Measurements from ENCODE around the gene CAMTA1. TPM values are rescaled to one million over a fixed set of nuclear protein-coding genes. Genes with fewer than 3 reads are reported as not detected.

Gene CAMTA1
- total RNA-seq, 1 experiment from 2014 or later, result 60.0 TPM

DNA sequence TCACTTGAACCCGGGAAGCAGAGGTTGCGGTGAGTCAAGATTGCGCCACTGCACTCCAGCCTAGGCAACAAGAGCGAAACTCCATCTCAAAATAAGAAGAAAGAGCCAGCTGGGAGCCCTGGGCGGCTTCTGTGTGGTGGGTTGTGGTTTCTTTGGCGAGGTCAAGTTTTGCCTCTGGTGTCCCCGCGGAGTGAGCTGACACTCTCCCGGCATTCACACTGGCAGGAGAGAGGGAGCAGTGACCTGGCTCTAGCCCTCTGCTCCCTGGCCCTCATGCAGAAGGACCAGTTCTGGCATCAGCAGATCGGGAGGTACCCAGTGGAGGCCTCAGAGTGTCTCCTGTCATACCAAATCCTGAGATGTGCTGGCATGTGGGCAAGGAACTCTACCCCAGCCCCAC lies 904.8 kb downstream of the CAMTA1 start:
- ChIA-PET CTCF (no interaction called here), POLR2A (no interaction called here)

DNA sequence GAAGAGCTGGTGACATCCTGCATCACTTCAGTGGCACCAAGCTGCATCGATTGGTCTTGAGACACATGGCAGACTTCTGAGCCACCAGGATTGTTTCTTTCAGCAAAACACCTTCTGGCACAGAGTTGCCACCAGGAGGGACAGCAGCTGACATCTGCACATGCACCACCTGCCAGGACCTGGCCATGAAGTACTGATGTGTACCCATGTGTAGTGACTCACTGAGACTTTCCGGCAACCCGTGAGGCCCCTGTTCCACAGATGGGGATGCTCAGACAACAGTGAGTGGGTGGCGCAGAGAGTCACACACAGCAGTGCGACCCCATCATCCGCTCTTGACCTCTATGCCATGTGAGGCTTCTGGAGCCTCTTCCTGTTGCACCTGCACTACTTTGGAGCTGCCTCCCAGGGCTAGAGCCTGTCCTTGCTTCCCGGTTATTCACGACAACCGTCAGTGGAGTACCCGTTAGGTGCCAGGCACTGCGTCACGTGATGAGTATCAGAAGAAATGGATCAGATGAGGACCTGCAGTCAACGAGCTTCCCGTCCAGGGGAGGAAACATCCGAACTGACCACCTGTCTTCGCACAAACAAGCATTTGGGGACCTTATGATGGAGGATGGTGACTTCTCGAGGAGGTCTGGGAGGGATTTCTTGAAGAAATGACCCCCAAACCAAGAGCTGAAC lies 905.4 kb downstream of the CAMTA1 start:
- intact Hi-C loops (cut with micrococcal nuclease; ENCODE audit: unreplicated experiment), result no loop called here
- H3K9me3 Mint-ChIP-seq (ENCODE audit: unreplicated experiment), result peaks cover 28% of the 10 kb centered on the region
- Histone ChIP-seq H3K4me3 (ENCODE audit: low read depth, low read length) (no peak overlapping the region), H3K4me1 (no peaks in the 10 kb centered on the region), H3K36me3 (ENCODE audit: control insufficient read depth, insufficient read depth, low read length) (no peaks in the 10 kb centered on the region), H3K9me3 (peaks cover 7% of the 10 kb centered on the region), H3K27me3 (replicated peaks; ENCODE audit: control insufficient read depth, insufficient read depth, low read length) (no peaks in the 10 kb centered on the region)
- DNase-seq, result no peak
- no peaks in the 10 kb centered on the region for H3K4me1 Mint-ChIP-seq (ENCODE audit: low read depth, unreplicated experiment)
- BruUV-seq (replicated peaks), result no TSS peak
- no peak overlapping the region for H3K4me3 Mint-ChIP-seq (ENCODE audit: unreplicated experiment)
- no peak for TF ChIP-seq CTCF (IDR thresholded peaks at IDR 0.05; ENCODE audit: insufficient read depth in 1 of 2, low read depth in 1 of 2, low read length in 1 of 2, severe bottlenecking in 1 of 2, unreplicated experiment in 1 of 2)
- CTCF ChIA-PET, result no interaction called here
- POLR2A ChIA-PET, result no interaction called here
- peaks cover 4% of the 10 kb centered on the region for H3K27me3 Mint-ChIP-seq (ENCODE audit: insufficient read depth, unreplicated experiment)
- no peaks in the 10 kb centered on the region for H3K36me3 Mint-ChIP-seq (ENCODE audit: insufficient read depth, unreplicated experiment)
- H3K27ac Mint-ChIP-seq (ENCODE audit: unreplicated experiment), result no peak overlapping the region

More for the DNA sequence above, 904.8 kb downstream of the CAMTA1 start:
- Mint-ChIP-seq H3K27me3 (ENCODE audit: insufficient read depth, unreplicated experiment) (peaks cover 7% of the 10 kb centered on the region), H3K4me1 (ENCODE audit: low read depth, unreplicated experiment) (no peaks in the 10 kb centered on the region), H3K36me3 (ENCODE audit: insufficient read depth, unreplicated experiment) (no peaks in the 10 kb centered on the region), H3K9me3 (ENCODE audit: unreplicated experiment) (peaks cover 28% of the 10 kb centered on the region), H3K4me3 (ENCODE audit: unreplicated experiment) (no peak overlapping the region), H3K27ac (ENCODE audit: unreplicated experiment) (no peak overlapping the region)
- intact Hi-C loops (cut with micrococcal nuclease; ENCODE audit: unreplicated experiment), result no loop called here
- Histone ChIP-seq H3K4me1 (no peaks in the 10 kb centered on the region), H3K36me3 (ENCODE audit: control insufficient read depth, insufficient read depth, low read length) (no peaks in the 10 kb centered on the region), H3K9me3 (peaks cover 7% of the 10 kb centered on the region), H3K4me3 (ENCODE audit: low read depth, low read length) (no peak overlapping the region), H3K27me3 (replicated peaks; ENCODE audit: control insufficient read depth, insufficient read depth, low read length) (no peaks in the 10 kb centered on the region)
- DNase-seq, result no peak
- TF ChIP-seq CTCF (IDR thresholded peaks at IDR 0.05; ENCODE audit: insufficient read depth in 1 of 2, low read depth in 1 of 2, low read length in 1 of 2, severe bottlenecking in 1 of 2, unreplicated experiment in 1 of 2), result no peak
- BruUV-seq (replicated peaks), result no TSS peak

DNA sequence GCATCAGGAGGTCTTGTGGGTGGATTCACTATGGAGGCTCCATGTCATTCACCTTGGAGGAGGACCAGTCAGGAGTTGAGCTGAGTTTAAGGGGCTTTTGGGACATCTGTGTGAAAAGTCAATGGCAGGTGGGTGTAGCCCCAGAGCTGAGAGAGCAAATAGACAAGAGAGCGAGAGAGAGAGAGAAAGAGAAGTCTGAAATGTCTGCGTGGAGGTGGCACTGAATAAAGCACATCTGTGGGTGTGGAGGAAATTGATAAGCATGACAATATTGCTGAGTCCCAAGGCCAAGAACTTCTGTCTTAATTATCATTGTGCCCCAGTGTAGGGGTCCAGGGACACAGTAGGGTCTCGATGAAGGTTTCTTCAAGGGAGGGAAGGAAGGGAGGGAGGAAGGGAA lies 906.3 kb downstream of the CAMTA1 start:
- no peaks in the 10 kb centered on the region for H3K27me3 ChIP-seq (replicated peaks; ENCODE audit: control insufficient read depth, insufficient read depth, low read length)
- CTCF ChIA-PET, result no interaction called here
- intact Hi-C loops (cut with micrococcal nuclease; ENCODE audit: unreplicated experiment), result no loop called here
- peaks cover 3% of the 10 kb centered on the region for H3K27me3 Mint-ChIP-seq (ENCODE audit: insufficient read depth, unreplicated experiment)
- H3K36me3 Mint-ChIP-seq (ENCODE audit: insufficient read depth, unreplicated experiment), result no peaks in the 10 kb centered on the region
- POLR2A ChIA-PET, result no interaction called here
- no TSS peak for BruUV-seq (replicated peaks)
- no peaks in the 10 kb centered on the region for H3K4me1 ChIP-seq
- H3K4me1 Mint-ChIP-seq (ENCODE audit: low read depth, unreplicated experiment), result no peaks in the 10 kb centered on the region
- DNase-seq, result no peak
- H3K4me3 ChIP-seq (ENCODE audit: low read depth, low read length), result no peak overlapping the region
- TF ChIP-seq CTCF (IDR thresholded peaks at IDR 0.05; ENCODE audit: insufficient read depth in 1 of 2, low read depth in 1 of 2, low read length in 1 of 2, severe bottlenecking in 1 of 2, unreplicated experiment in 1 of 2), result no peak
- peaks cover 7% of the 10 kb centered on the region for H3K9me3 ChIP-seq
- no peak overlapping the region for H3K27ac Mint-ChIP-seq (ENCODE audit: unreplicated experiment)
- no peaks in the 10 kb centered on the region for H3K36me3 ChIP-seq (ENCODE audit: control insufficient read depth, insufficient read depth, low read length)
- H3K9me3 Mint-ChIP-seq (ENCODE audit: unreplicated experiment), result peaks cover 28% of the 10 kb centered on the region
- H3K4me3 Mint-ChIP-seq (ENCODE audit: unreplicated experiment), result no peak overlapping the region
